ENCODE measurements around the gene KY. TPM values are rescaled to one million over a fixed set of nuclear protein-coding genes. Genes with fewer than 3 reads are reported as not detected.

KY gene
- total RNA-seq, 4 donors from 2014 or later, result 0.64 to 4.8 (median 3.2) TPM

DNA sequence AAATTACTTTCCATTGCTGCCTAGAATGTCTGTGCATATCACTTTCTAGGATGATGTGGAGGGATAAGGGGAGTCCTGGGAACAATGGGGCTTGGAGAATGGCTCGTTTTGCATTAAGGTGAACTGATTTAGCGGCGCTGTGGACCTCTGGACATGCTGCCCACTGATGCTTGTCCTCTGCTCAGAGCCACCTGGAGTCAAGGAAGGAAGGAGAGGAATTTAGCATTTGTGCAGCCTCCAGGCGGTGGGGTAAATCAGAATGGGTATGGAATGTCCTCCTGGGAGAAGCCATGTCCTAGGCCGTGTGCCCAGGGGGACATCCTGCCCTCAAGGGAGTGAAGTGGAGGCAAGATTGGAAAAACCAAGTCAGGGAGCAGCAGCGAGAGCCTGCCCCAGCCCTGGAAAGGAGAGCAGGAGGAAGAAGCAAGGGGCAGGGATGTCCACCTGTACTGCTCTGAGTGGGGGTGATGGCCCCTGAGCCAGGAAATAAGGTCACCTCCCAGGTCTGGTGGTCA lies 37.8 kb downstream of the KY start:
- Histone ChIP-seq H3K27ac (no peak overlapping the region), H3K36me3 (peaks cover 0 to 83% of the 10 kb centered on the region in 2 donors), H3K4me1 (no peaks in the 10 kb centered on the region), H3K4me3 (no peak overlapping the region), H3K9me3 (no peaks in the 10 kb centered on the region), H3K27me3 (no peaks in the 10 kb centered on the region)
- WGBS, 2 donors (ENCODE audit: low coverage in 1 of 2), result 66 to 100% methylated on average over 3 to 4 of the region's 6 CpGs
- TF ChIP-seq POLR2A (IDR thresholded peaks at IDR 0.05), result no peak
- TF ChIP-seq, protein P1, sequence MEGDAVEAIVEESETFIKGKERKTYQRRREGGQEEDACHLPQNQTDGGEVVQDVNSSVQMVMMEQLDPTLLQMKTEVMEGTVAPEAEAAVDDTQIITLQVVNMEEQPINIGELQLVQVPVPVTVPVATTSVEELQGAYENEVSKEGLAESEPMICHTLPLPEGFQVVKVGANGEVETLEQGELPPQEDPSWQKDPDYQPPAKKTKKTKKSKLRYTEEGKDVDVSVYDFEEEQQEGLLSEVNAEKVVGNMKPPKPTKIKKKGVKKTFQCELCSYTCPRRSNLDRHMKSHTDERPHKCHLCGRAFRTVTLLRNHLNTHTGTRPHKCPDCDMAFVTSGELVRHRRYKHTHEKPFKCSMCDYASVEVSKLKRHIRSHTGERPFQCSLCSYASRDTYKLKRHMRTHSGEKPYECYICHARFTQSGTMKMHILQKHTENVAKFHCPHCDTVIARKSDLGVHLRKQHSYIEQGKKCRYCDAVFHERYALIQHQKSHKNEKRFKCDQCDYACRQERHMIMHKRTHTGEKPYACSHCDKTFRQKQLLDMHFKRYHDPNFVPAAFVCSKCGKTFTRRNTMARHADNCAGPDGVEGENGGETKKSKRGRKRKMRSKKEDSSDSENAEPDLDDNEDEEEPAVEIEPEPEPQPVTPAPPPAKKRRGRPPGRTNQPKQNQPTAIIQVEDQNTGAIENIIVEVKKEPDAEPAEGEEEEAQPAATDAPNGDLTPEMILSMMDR (IDR thresholded peaks at IDR 0.05), result no peak
- TF ChIP-seq POLR2AphosphoS5 (IDR thresholded peaks at IDR 0.05), result no peak
- no peak for TF ChIP-seq EP300 (IDR thresholded peaks at IDR 0.05)
- no peak for ATAC-seq

DNA sequence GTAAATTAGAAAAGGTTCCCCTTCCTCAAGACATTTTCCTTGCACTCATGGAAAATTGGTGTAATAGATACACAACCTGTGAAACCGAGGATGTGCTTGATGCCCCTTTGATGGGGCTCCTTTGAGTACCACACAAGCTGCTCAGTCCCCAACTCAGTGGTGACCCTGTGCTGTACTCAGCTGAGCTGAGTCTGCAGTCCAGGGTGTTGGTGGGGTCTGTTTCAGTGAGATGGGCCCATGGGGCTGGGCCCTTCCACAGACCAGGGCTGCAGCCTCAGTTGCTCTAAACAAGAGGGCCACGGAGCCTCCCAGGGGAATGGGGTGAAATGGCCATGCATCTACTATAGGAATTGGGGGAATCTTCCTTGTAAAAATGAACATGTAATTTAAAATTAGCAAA lies 39.3 kb downstream of the KY start:
- Histone ChIP-seq H3K27ac (no peak overlapping the region), H3K9me3 (no peaks in the 10 kb centered on the region), H3K4me1 (no peaks in the 10 kb centered on the region), H3K36me3 (peaks cover 0 to 77% of the 10 kb centered on the region in 2 donors), H3K27me3 (no peaks in the 10 kb centered on the region), H3K4me3 (no peak overlapping the region)
- TF ChIP-seq, protein P1 (IDR thresholded peaks at IDR 0.05), result no peak
- no peak for TF ChIP-seq POLR2A (IDR thresholded peaks at IDR 0.05)
- no peak for TF ChIP-seq EP300 (IDR thresholded peaks at IDR 0.05)
- no peak for TF ChIP-seq POLR2AphosphoS5 (IDR thresholded peaks at IDR 0.05)
- WGBS, 2 donors (ENCODE audit: low coverage in 1 of 2), result 100% methylated on average over 1 of the region's 2 CpGs; no CpG with 5 or more reads in 1 of the 2 donors
- ATAC-seq, result no peak

DNA sequence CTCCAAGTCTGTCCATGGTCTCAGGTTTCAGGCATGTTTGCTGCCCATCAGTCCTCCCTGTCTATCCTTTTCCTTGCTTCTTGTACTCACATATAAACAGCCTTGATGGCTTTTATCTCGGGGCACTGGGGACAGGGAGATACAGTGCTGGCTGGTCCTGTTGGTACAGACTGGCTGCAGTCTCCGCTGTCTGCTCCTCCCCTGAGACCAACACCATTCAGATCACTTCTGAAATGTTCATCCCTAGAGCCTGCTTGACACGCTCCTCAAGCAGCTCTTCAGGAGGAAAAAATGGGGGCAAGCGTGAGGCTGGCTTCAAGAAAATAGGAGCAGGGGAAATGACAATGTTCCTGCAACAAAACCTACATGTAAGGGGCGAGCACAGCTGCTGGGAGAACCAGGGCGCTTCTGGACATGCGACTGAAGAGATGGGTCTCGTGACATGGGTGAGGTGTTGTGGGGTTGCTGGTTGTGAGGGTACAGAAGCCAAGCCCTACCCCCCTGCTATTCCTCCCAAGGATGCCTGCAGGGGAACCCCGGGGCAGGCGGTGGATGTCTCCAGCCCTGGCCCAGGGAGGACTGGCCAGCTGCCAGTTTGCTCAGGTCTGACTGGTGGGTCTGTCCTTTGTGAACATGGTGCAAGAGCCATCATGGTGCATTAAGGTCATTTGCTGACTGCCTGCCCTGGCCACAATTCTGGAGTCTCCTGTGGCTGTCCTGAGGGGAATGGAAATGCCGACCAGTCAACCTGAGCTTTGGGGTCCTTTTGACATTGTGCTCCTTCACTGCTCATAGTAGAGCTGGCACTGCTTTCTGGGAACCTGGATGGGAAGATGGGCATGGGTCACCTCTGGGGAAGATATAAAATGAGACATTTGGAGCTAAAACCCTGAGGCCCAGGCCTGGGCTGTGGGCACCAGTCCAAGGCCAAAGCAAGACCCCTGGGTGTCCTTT lies 40.1 kb downstream of the KY start:
- Histone ChIP-seq H3K4me3 (no peak overlapping the region), H3K27ac (no peak overlapping the region), H3K36me3 (peaks cover 0 to 69% of the 10 kb centered on the region in 2 donors), H3K4me1 (no peaks in the 10 kb centered on the region), H3K9me3 (no peaks in the 10 kb centered on the region), H3K27me3 (no peaks in the 10 kb centered on the region)
- 82% methylated on average over 6 of the region's 11 CpGs; no CpG with 5 or more reads in 1 of the 2 donors for WGBS, 2 donors (ENCODE audit: low coverage in 1 of 2)
- no peak for TF ChIP-seq EP300 (IDR thresholded peaks at IDR 0.05)
- TF ChIP-seq POLR2A (IDR thresholded peaks at IDR 0.05), result no peak
- TF ChIP-seq POLR2AphosphoS5 (IDR thresholded peaks at IDR 0.05), result no peak
- TF ChIP-seq, protein P1 (IDR thresholded peaks at IDR 0.05), result no peak
- no peak for ATAC-seq

DNA sequence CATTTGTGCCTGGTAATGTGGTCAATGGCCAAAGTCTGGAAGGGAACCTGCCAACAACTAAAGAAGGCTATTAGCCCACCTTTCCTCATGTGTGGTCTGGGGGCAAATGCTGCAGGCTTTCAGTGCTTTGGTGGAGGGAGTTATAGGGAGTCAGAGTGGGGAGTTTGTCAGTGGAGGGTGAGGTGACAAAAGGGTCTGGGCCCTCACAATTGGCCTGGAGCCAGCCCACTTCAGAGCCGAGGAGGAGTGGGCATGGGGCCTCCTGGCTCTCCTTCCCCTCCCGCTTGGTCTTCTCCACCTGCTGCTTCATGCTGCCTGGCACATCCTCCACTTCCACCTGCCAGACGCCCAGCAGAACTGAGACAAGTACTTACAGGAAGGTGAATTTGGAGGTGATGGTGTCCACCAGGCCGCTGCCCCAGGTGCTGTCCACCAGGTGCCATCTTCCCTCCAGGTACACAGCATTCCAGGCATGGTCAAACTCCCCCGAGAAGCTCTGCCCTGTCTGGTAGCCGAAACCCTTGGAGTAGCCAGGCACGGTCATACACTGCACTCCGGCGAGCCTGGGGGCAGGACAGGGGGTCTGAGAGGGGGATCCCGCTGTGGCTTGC lies 40.9 kb downstream of the KY start:
- ATAC-seq, result no peak
- Histone ChIP-seq H3K36me3 (peaks cover 0 to 69% of the 10 kb centered on the region in 2 donors), H3K4me1 (no peaks in the 10 kb centered on the region), H3K9me3 (no peaks in the 10 kb centered on the region), H3K4me3 (no peak overlapping the region), H3K27ac (no peak overlapping the region), H3K27me3 (no peaks in the 10 kb centered on the region)
- TF ChIP-seq POLR2AphosphoS5 (IDR thresholded peaks at IDR 0.05) (no peak), POLR2A (IDR thresholded peaks at IDR 0.05) (no peak), EP300 (IDR thresholded peaks at IDR 0.05) (no peak)
- TF ChIP-seq, protein P1 (IDR thresholded peaks at IDR 0.05), result no peak
- 75 to 100% methylated on average over 1 to 2 of the region's 10 CpGs for WGBS, 2 donors (ENCODE audit: low coverage in 1 of 2)
